Measurements from ENCODE around the gene MOB3B.

The MOB3B gene

GRCh38 chr9:27529316-27530278 is at the start of gene MOB3B:
Gene MOB3B (minus strand): TSS chr9:27529814. CDS start chr9:27455550, 74,264 bp downstream.
- Histone ChIP-seq H3K27me3 (ENCODE audit: control insufficient read depth in 1 of 2, insufficient read depth in 2 of 2, low read length in 2 of 2) (no peaks in the 10 kb centered on the region), H3K9me3 (ENCODE audit: control insufficient read depth in 1 of 2, low read length in 2 of 2) (no peaks in the 10 kb centered on the region), H3K36me3 (ENCODE audit: control insufficient read depth in 1 of 2, insufficient read depth in 2 of 2, low read length in 2 of 2) (no peaks in the 10 kb centered on the region), H3K9ac (ENCODE audit: low read depth in 1 of 2, low read length in 2 of 2) (peak within 1 kb of the TSS; percentile 73 to 87), H3K4me3 (ENCODE audit: low read depth in 1 of 2, low read length in 2 of 2) (peak within 1 kb of the TSS; percentile 87 to 92), H3K27ac (ENCODE audit: low read depth, low read length) (peak within 1 kb of the TSS; percentile 70), H3K4me1 (ENCODE audit: control insufficient read depth in 1 of 2, insufficient read depth in 2 of 2, low read length in 2 of 2) (peaks cover 13 to 39% of the 10 kb centered on the region in 2 donors)

GRCh38 chr9:27573634-27574590 is 44.3 kb upstream of the MOB3B start:
- Histone ChIP-seq H3K36me3 (ENCODE audit: control insufficient read depth in 1 of 2, insufficient read depth in 2 of 2, low read length in 2 of 2) (no peaks in the 10 kb centered on the region), H3K4me1 (ENCODE audit: control insufficient read depth in 1 of 2, insufficient read depth in 2 of 2, low read length in 2 of 2) (peaks cover 5 to 22% of the 10 kb centered on the region in 2 donors), H3K4me3 (ENCODE audit: low read depth in 1 of 2, low read length in 2 of 2) (peak overlapping the region; percentile 81 to 89), H3K27ac (ENCODE audit: low read depth, low read length) (peak overlapping the region; percentile 97), H3K9ac (ENCODE audit: low read depth in 1 of 2, low read length in 2 of 2) (peak overlapping the region; percentile 79 to 87), H3K27me3 (ENCODE audit: control insufficient read depth in 1 of 2, insufficient read depth in 2 of 2, low read length in 2 of 2) (no peaks in the 10 kb centered on the region), H3K9me3 (ENCODE audit: control insufficient read depth in 1 of 2, low read length in 2 of 2) (peaks cover 0 to 6% of the 10 kb centered on the region in 2 donors)

GRCh38 chr9:27572918-27573633 is 43.5 kb upstream of the MOB3B start, which contains the start of gene C9orf72:
Gene C9orf72 (minus strand): TSS chr9:27573481. CDS start chr9:27567120, 6,361 bp downstream.
- peak within 1 kb of the TSS; percentile 81 to 89 for H3K4me3 ChIP-seq (ENCODE audit: low read depth in 1 of 2, low read length in 2 of 2)
- no peaks in the 10 kb centered on the region for H3K27me3 ChIP-seq (ENCODE audit: control insufficient read depth in 1 of 2, insufficient read depth in 2 of 2, low read length in 2 of 2)
- H3K36me3 ChIP-seq (ENCODE audit: control insufficient read depth in 1 of 2, insufficient read depth in 2 of 2, low read length in 2 of 2) = no peaks in the 10 kb centered on the region
- peaks cover 0 to 2% of the 10 kb centered on the region in 2 donors for H3K9me3 ChIP-seq (ENCODE audit: control insufficient read depth in 1 of 2, low read length in 2 of 2)
- peak within 1 kb of the TSS; percentile 97 for H3K27ac ChIP-seq (ENCODE audit: low read depth, low read length)
- peak within 1 kb of the TSS; percentile 87 to 93 for H3K9ac ChIP-seq (ENCODE audit: low read depth in 1 of 2, low read length in 2 of 2)
- H3K4me1 ChIP-seq (ENCODE audit: control insufficient read depth in 1 of 2, insufficient read depth in 2 of 2, low read length in 2 of 2) = peaks cover 5 to 22% of the 10 kb centered on the region in 2 donors

- H3K27me3 ChIP-seq (ENCODE audit: control insufficient read depth in 1 of 2, insufficient read depth in 2 of 2, low read length in 2 of 2) = no peaks in the 10 kb centered on the region
- peak overlapping the region; percentile 81 to 89 for H3K4me3 ChIP-seq (ENCODE audit: low read depth in 1 of 2, low read length in 2 of 2)
- H3K9me3 ChIP-seq (ENCODE audit: control insufficient read depth in 1 of 2, low read length in 2 of 2) = no peaks in the 10 kb centered on the region
- no peaks in the 10 kb centered on the region for H3K36me3 ChIP-seq (ENCODE audit: control insufficient read depth in 1 of 2, insufficient read depth in 2 of 2, low read length in 2 of 2)
- peaks cover 5 to 22% of the 10 kb centered on the region in 2 donors for H3K4me1 ChIP-seq (ENCODE audit: control insufficient read depth in 1 of 2, insufficient read depth in 2 of 2, low read length in 2 of 2)
- peak overlapping the region; percentile 97 for H3K27ac ChIP-seq (ENCODE audit: low read depth, low read length)
- H3K9ac ChIP-seq (ENCODE audit: low read depth in 1 of 2, low read length in 2 of 2) = peak overlapping the region; percentile 87 to 93
These were observed 42.9 kb upstream of the MOB3B start for GRCh38 chr9:27572566-27572917.

GRCh38 chr9:27572061-27572460 is 42.4 kb upstream of the MOB3B start:
- Histone ChIP-seq H3K4me1 (ENCODE audit: control insufficient read depth in 1 of 2, insufficient read depth in 2 of 2, low read length in 2 of 2) (peaks cover 5 to 22% of the 10 kb centered on the region in 2 donors), H3K9me3 (ENCODE audit: control insufficient read depth in 1 of 2, low read length in 2 of 2) (no peaks in the 10 kb centered on the region), H3K36me3 (ENCODE audit: control insufficient read depth in 1 of 2, insufficient read depth in 2 of 2, low read length in 2 of 2) (no peaks in the 10 kb centered on the region), H3K27ac (ENCODE audit: low read depth, low read length) (peak overlapping the region; percentile 97), H3K9ac (ENCODE audit: low read depth in 1 of 2, low read length in 2 of 2) (peak overlapping the region; percentile 35 to 87), H3K27me3 (ENCODE audit: control insufficient read depth in 1 of 2, insufficient read depth in 2 of 2, low read length in 2 of 2) (no peaks in the 10 kb centered on the region), H3K4me3 (ENCODE audit: low read depth in 1 of 2, low read length in 2 of 2) (peak overlapping the region; percentile 81 to 89)

- Histone ChIP-seq H3K27ac (ENCODE audit: low read depth, low read length) (no peak overlapping the region), H3K36me3 (ENCODE audit: control insufficient read depth in 1 of 2, insufficient read depth in 2 of 2, low read length in 2 of 2) (peaks cover 0 to 10% of the 10 kb centered on the region in 2 donors), H3K9me3 (ENCODE audit: control insufficient read depth in 1 of 2, low read length in 2 of 2) (no peaks in the 10 kb centered on the region)
These were observed 41.4 kb upstream of the MOB3B start for GRCh38 chr9:27571011-27571410.

GRCh38 chr9:27569406-27569805 is 39.8 kb upstream of the MOB3B start:
- Histone ChIP-seq H3K9ac (ENCODE audit: low read depth in 1 of 2, low read length in 2 of 2) (no peak overlapping the region), H3K4me1 (ENCODE audit: control insufficient read depth in 1 of 2, insufficient read depth in 2 of 2, low read length in 2 of 2) (peaks cover 5 to 22% of the 10 kb centered on the region in 2 donors), H3K9me3 (ENCODE audit: control insufficient read depth in 1 of 2, low read length in 2 of 2) (no peaks in the 10 kb centered on the region), H3K36me3 (ENCODE audit: control insufficient read depth in 1 of 2, insufficient read depth in 2 of 2, low read length in 2 of 2) (peaks cover 4 to 10% of the 10 kb centered on the region in 2 donors), H3K27ac (ENCODE audit: low read depth, low read length) (no peak overlapping the region), H3K4me3 (ENCODE audit: low read depth in 1 of 2, low read length in 2 of 2) (no peak overlapping the region), H3K27me3 (ENCODE audit: control insufficient read depth in 1 of 2, insufficient read depth in 2 of 2, low read length in 2 of 2) (no peaks in the 10 kb centered on the region)

More at GRCh38 chr9:27571011-27571410, 41.4 kb upstream of the MOB3B start:
- H3K4me1 ChIP-seq (ENCODE audit: control insufficient read depth in 1 of 2, insufficient read depth in 2 of 2, low read length in 2 of 2) = peaks cover 5 to 22% of the 10 kb centered on the region in 2 donors
- H3K9ac ChIP-seq (ENCODE audit: low read depth in 1 of 2, low read length in 2 of 2) = no peak overlapping the region
- H3K27me3 ChIP-seq (ENCODE audit: control insufficient read depth in 1 of 2, insufficient read depth in 2 of 2, low read length in 2 of 2) = no peaks in the 10 kb centered on the region
- no peak overlapping the region for H3K4me3 ChIP-seq (ENCODE audit: low read depth in 1 of 2, low read length in 2 of 2)

DNA sequence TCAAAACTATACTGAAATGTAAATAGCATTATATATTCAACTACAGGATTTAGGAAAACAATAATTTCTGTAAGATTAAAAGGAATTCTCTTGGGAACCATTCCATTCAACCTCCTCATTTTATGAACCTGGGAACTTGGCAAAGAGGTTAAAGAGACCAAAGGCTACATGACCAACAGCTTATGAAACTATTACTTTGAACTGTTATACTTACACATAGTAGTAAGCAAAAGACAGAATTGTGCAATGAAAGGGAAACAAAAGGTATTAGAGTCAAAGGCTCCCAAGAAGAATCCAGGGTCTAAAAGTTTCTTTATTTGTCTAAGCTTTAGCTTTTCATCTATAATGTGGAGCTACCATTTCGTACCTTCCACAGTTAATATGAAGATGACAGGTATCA is 36.5 kb upstream of the MOB3B start:
- Histone ChIP-seq H3K4me1 (ENCODE audit: control insufficient read depth in 1 of 2, insufficient read depth in 2 of 2, low read length in 2 of 2) (peaks cover 0 to 7% of the 10 kb centered on the region in 2 donors), H3K9ac (ENCODE audit: low read depth in 1 of 2, low read length in 2 of 2) (no peak overlapping the region), H3K27ac (ENCODE audit: low read depth, low read length) (no peak overlapping the region), H3K4me3 (ENCODE audit: low read depth in 1 of 2, low read length in 2 of 2) (no peak overlapping the region), H3K36me3 (ENCODE audit: control insufficient read depth in 1 of 2, insufficient read depth in 2 of 2, low read length in 2 of 2) (peaks cover 4 to 10% of the 10 kb centered on the region in 2 donors), H3K27me3 (ENCODE audit: control insufficient read depth in 1 of 2, insufficient read depth in 2 of 2, low read length in 2 of 2) (no peaks in the 10 kb centered on the region), H3K9me3 (ENCODE audit: control insufficient read depth in 1 of 2, low read length in 2 of 2) (no peaks in the 10 kb centered on the region)

GRCh38 chr9:27565696-27566095 is 36.1 kb upstream of the MOB3B start:
- H3K36me3 ChIP-seq (ENCODE audit: control insufficient read depth in 1 of 2, insufficient read depth in 2 of 2, low read length in 2 of 2) = peaks cover 7 to 10% of the 10 kb centered on the region in 2 donors
- H3K4me1 ChIP-seq (ENCODE audit: control insufficient read depth in 1 of 2, insufficient read depth in 2 of 2, low read length in 2 of 2) = peaks cover 0 to 4% of the 10 kb centered on the region in 2 donors
- no peaks in the 10 kb centered on the region for H3K9me3 ChIP-seq (ENCODE audit: control insufficient read depth in 1 of 2, low read length in 2 of 2)
- no peaks in the 10 kb centered on the region for H3K27me3 ChIP-seq (ENCODE audit: control insufficient read depth in 1 of 2, insufficient read depth in 2 of 2, low read length in 2 of 2)
- H3K27ac ChIP-seq (ENCODE audit: low read depth, low read length) = no peak overlapping the region
- no peak overlapping the region for H3K9ac ChIP-seq (ENCODE audit: low read depth in 1 of 2, low read length in 2 of 2)
- H3K4me3 ChIP-seq (ENCODE audit: low read depth in 1 of 2, low read length in 2 of 2) = no peak overlapping the region

Data from duodenal mucosa (tissue), 2 donors.